Esophagus muscularis mucosa (tissue), 4 donors: Measurements from ENCODE around the gene AMIGO3. TPM values are rescaled to one million over a fixed set of nuclear protein-coding genes. Genes with fewer than 3 reads are reported as not detected.

Experiments
- DNase-seq: peaks from one replicate; pipeline ENCODE4 v3.0.0-alpha.2; 2017; ENCODE audit errors: extremely low spot score
- H3K27ac ChIP-seq, 4 donors: fragments of 200-600 bp; sonication (generic); replicated peaks in 1 of 4; 1 replicate in 3 of 4; 2 replicates in 1 of 4; pipeline ENCODE4 v1.5.1; 2016 to 2019; ENCODE audit warnings: mild to moderate bottlenecking in 1 of 4
- H3K27me3 ChIP-seq, 4 donors: fragments of 200-600 bp; sonication (generic); one replicate each; pipeline versions ENCODE4 v1.5.1 to v1.6.0; 2016 to 2019
- H3K36me3 ChIP-seq, 4 donors: fragments of 200-600 bp; sonication (generic); one replicate each; pipeline ENCODE4 v1.5.1; 2016 to 2019
- H3K4me1 ChIP-seq, 4 donors: fragments of 200-600 bp; sonication (generic); one replicate each; pipeline ENCODE4 v1.5.1; 2016 to 2019
- H3K4me3 ChIP-seq, 4 donors: fragments of 200-600 bp; sonication (generic); 1 replicate in 2 of 4; 2 replicates in 2 of 4; pipeline ENCODE4 v1.5.1; 2016 to 2019; ENCODE audit warnings: mild to moderate bottlenecking in 4 of 4, moderate library complexity in 1 of 4
- H3K9me3 ChIP-seq, 4 donors: fragments of 200-600 bp; sonication (generic); 1 replicate in 3 of 4; 2 replicates in 1 of 4; pipeline ENCODE4 v1.5.1; 2016 to 2019
- CTCF ChIP-seq, 3 experiments: fragments of 200-600 bp in 2 of 3; fragments of 450-650 bp in 1 of 3; sonication (generic) in 2 of 3; IDR thresholded peaks; one replicate each; pipeline ENCODE4 v1.5.1; 2017 to 2019; ENCODE audit warnings: antibody characterized with exemption in 3 of 3, mild to moderate bottlenecking in 2 of 3, moderate library complexity in 1 of 3
- EP300 ChIP-seq: sonication (generic); formaldehyde crosslinking; IDR thresholded peaks from one replicate; pipeline ENCODE4 v1.6.1; 2017; ENCODE audit warnings: antibody characterized with exemption
- POLR2A ChIP-seq: fragments of 450-650 bp; IDR thresholded peaks from one replicate; pipeline ENCODE4 v1.6.1; 2017; ENCODE audit warnings: antibody characterized with exemption, moderate library complexity, mild to moderate bottlenecking, low read depth
- POLR2AphosphoS5 ChIP-seq, 2 donors: sonication (generic); formaldehyde crosslinking; IDR thresholded peaks; one replicate each; pipeline ENCODE4 v1.6.1; 2017; ENCODE audit warnings: antibody characterized with exemption in 2 of 2
- WGBS: methylation state at CpG from one replicate; pipeline ENCODE4 v1.1.5; 2018; 5-methylcytosine and 5-hydroxymethylcytosine counted together
- intact Hi-C: fragments of 100-400 bp; cut with DNase I; formaldehyde crosslinking; loops from one replicate; pipeline ENCODE4 v1.15.1; 2023
- small RNA-seq, 3 donors: library from RNA; depleted of rRNA; stranded (forward); fragments of <200 nt; gene quantifications; one replicate each; pipeline ENCODE3, GENCODE V24; 2016
- total RNA-seq, 4 donors: library from RNA; depleted of rRNA; stranded (reverse); fragments of >200 nt; gene quantifications; one replicate each; pipeline versions ENCODE4 v1.1.0 to v1.2.1, GENCODE V29; 2016

Gene AMIGO3
- total RNA-seq, 4 donors from 2014 or later, result 1.2 to 1.7 TPM; not detected in 2

GRCh38 chr3:49668861-49669260, 50.6 kb downstream of the AMIGO3 start:
- no peak overlapping the region for H3K4me3 ChIP-seq
- H3K27me3 ChIP-seq, result peaks cover 0 to 47% (median 2%) of the 10 kb centered on the region in 4 donors
- no peak for DNase-seq
- intact Hi-C loops, result no loop called here
- peaks cover 6 to 9% (median 7%) of the 10 kb centered on the region in 4 donors for H3K4me1 ChIP-seq
- WGBS, result 66% methylated on average over 2 of the region's 5 CpGs
- H3K36me3 ChIP-seq, result no peaks in the 10 kb centered on the region
- TF ChIP-seq EP300 (no peak), CTCF (IDR thresholded peaks at IDR 0.05) (no peak), POLR2A (no peak), POLR2AphosphoS5 (IDR thresholded peaks at IDR 0.05) (no peak)
- no peaks in the 10 kb centered on the region for H3K9me3 ChIP-seq
- no peak overlapping the region for H3K27ac ChIP-seq

GRCh38 chr3:49668414-49668797, 51.1 kb downstream of the AMIGO3 start:
- Histone ChIP-seq H3K4me3 (no peak overlapping the region), H3K27me3 (peaks cover 0 to 51% (median 2%) of the 10 kb centered on the region in 4 donors), H3K36me3 (no peaks in the 10 kb centered on the region), H3K27ac (no peak overlapping the region), H3K9me3 (no peaks in the 10 kb centered on the region), H3K4me1 (peaks cover 4 to 5% (median 5%) of the 10 kb centered on the region in 4 donors)
- WGBS, result 21% methylated on average over 3 of the region's 5 CpGs
- TF ChIP-seq EP300 (no peak), CTCF (IDR thresholded peaks at IDR 0.05) (no peak), POLR2AphosphoS5 (IDR thresholded peaks at IDR 0.05) (no peak), POLR2A (no peak)
- DNase-seq, result no peak
- intact Hi-C loops, result no loop called here

- DNase-seq, result no peak
- Histone ChIP-seq H3K27me3 (peaks cover 0 to 57% (median 2%) of the 10 kb centered on the region in 4 donors), H3K9me3 (no peaks in the 10 kb centered on the region), H3K4me3 (no peak overlapping the region), H3K36me3 (no peaks in the 10 kb centered on the region), H3K4me1 (no peaks in the 10 kb centered on the region), H3K27ac (no peak overlapping the region)
- WGBS, result 78% methylated on average over 25 of the region's 25 CpGs
- intact Hi-C loops, result no loop called here
- no peak for TF ChIP-seq POLR2A
Observed at GRCh38 chr3:49667701-49668413, 51.6 kb downstream of the AMIGO3 start.

Small RNA genes lying within 50 kb of the gene (small RNA-seq; reads per million reads assigned to genes)
- gene AMIGO3 (0 reads per million in 3 donors), gene COX6CP14 (0 reads per million in 3 donors)

Other genes with a start within 250 kb of the AMIGO3 start
- 100 to 1,000 TPM in 3 of 4 donors, 10 to 100 TPM in 1; 89.3 to 190 (median 135) TPM for gene DAG1, start 249.4 kb downstream of the AMIGO3 start, total RNA-seq
- 1 to 10 TPM in 1 of 4 donors, under 1 TPM in 3; 0.42 to 1.7 (median 0.78) TPM for gene BSN, start 165.2 kb downstream of the AMIGO3 start, total RNA-seq
- 10 to 100 TPM; 48.2 to 75.5 (median 68.1) TPM for gene APEH, start 45.3 kb downstream of the AMIGO3 start, total RNA-seq
- gene MST1, start 30.2 kb downstream of the AMIGO3 start, total RNA-seq, result 1 to 10 TPM; 1.7 to 4.7 (median 3.8) TPM
- gene RNF123, start 30.1 kb downstream of the AMIGO3 start, total RNA-seq, result 10 to 100 TPM; 23.4 to 36.2 (median 31.5) TPM
- 10 to 100 TPM; 12.0 to 18.9 (median 17.6) TPM for gene GMPPB, start 4.3 kb upstream of the AMIGO3 start, total RNA-seq
- gene IP6K1, start 66.9 kb upstream of the AMIGO3 start, total RNA-seq, result 10 to 100 TPM; 33.2 to 63.4 (median 52.4) TPM
- under 1 TPM in 1 of 4 donors, not detected in 3; 0.17 TPM for gene CDHR4, start 80.2 kb upstream of the AMIGO3 start, total RNA-seq
- gene INKA1, start 83.6 kb upstream of the AMIGO3 start, total RNA-seq, result 1 to 10 TPM; 3.3 to 5.8 (median 4.0) TPM
- 10 to 100 TPM; 25.5 to 40.0 (median 31.4) TPM for gene UBA7, start 94.3 kb upstream of the AMIGO3 start, total RNA-seq
- 1 to 10 TPM in 2 of 4 donors, under 1 TPM in 1, not detected in 1; 0.84 to 1.4 (median 1.3) TPM for gene TRAIP, start 136.9 kb upstream of the AMIGO3 start, total RNA-seq
- gene CAMKV, start 150.2 kb upstream of the AMIGO3 start, total RNA-seq, result under 1 TPM in 1 of 4 donors, not detected in 3; 0.13 TPM
- gene MST1R, start 184.2 kb upstream of the AMIGO3 start, total RNA-seq, result 1 to 10 TPM; 1.7 to 6.6 (median 3.6) TPM
- 10 to 100 TPM in 3 of 4 donors, 1 to 10 TPM in 1; 9.9 to 19.1 (median 15.7) TPM for gene MON1A, start 210.1 kb upstream of the AMIGO3 start, total RNA-seq
- 100 to 1,000 TPM in 1 of 4 donors, 10 to 100 TPM in 3; 57.9 to 100 (median 66.9) TPM for gene RBM6, start 220.5 kb upstream of the AMIGO3 start, total RNA-seq